Neuronal stem cell (in vitro differentiated cells): ENCODE results near the gene FIGLA.
"Not testable (repeated sequence)": the region's sequence is repeated elsewhere in the genome, so short reads cannot be mapped to it uniquely, and the experiment has no call there.

Source experiments
- DNase-seq: peaks from one replicate; pipeline ENCODE4 v3.0.0-alpha.2; 2013; ENCODE audit warnings: low spot score
- H2AFZ ChIP-seq: one replicate; pipeline ENCODE4 v1.6.1; 2013; ENCODE audit warnings: mild to moderate bottlenecking, low read length, inconsistent platforms
- H2AK5ac ChIP-seq: 2 replicates; pipeline ENCODE4 v1.6.1; 2013; ENCODE audit warnings: low read depth, mild to moderate bottlenecking, inconsistent platforms, low read length, moderate library complexity, mixed read lengths
- H2BK120ac ChIP-seq: 2 replicates; pipeline ENCODE4 v1.6.1; 2013; ENCODE audit warnings: low read depth, mild to moderate bottlenecking, inconsistent platforms, low read length, moderate library complexity, mixed read lengths
- H2BK12ac ChIP-seq: one replicate; pipeline ENCODE4 v1.6.1; 2013; ENCODE audit warnings: low read length, inconsistent platforms
- H2BK15ac ChIP-seq: 2 replicates; pipeline ENCODE4 v1.6.1; 2013; ENCODE audit warnings: mild to moderate bottlenecking, low read length, inconsistent platforms, mixed read lengths
- H2BK5ac ChIP-seq: one replicate; pipeline ENCODE4 v1.6.1; 2013; ENCODE audit warnings: inconsistent platforms, mild to moderate bottlenecking, low read length, moderate library complexity
- H3K14ac ChIP-seq: one replicate; pipeline ENCODE4 v1.6.1; 2013; ENCODE audit warnings: low read length, inconsistent platforms
- H3K18ac ChIP-seq: 2 replicates; pipeline ENCODE4 v1.6.1; 2013; ENCODE audit warnings: low read length, inconsistent platforms
- H3K23ac ChIP-seq: 2 replicates; pipeline ENCODE4 v1.6.1; 2013; ENCODE audit warnings: low read depth, mild to moderate bottlenecking, mixed read lengths, low read length, inconsistent platforms; ENCODE audit not compliant: poor library complexity
- H3K27ac ChIP-seq: replicated peaks from 3 replicates; pipeline ENCODE4 v1.5.1; 2013; ENCODE audit warnings: low read length, inconsistent platforms
- H3K27me3 ChIP-seq, 3 experiments: 2 replicates each; pipeline ENCODE4 v1.6.1; 2013; ENCODE audit warnings: low read length in 3 of 3, mild to moderate bottlenecking in 2 of 3, inconsistent platforms in 1 of 3, low read depth in 1 of 3, mixed read lengths in 1 of 3, moderate library complexity in 1 of 3; ENCODE audit not compliant: control insufficient read depth in 3 of 3, insufficient read depth in 3 of 3
- H3K36me3 ChIP-seq, 2 donors: replicated peaks in 1 of 2; 2 replicates each; pipeline ENCODE4 v1.6.1; 2013; ENCODE audit warnings: low read length in 2 of 2; ENCODE audit not compliant: control insufficient read depth in 2 of 2, insufficient read depth in 2 of 2
- H3K4ac ChIP-seq: 2 replicates; pipeline ENCODE4 v1.6.1; 2013; ENCODE audit warnings: inconsistent platforms, mild to moderate bottlenecking, low read length, moderate library complexity
- H3K4me1 ChIP-seq, 2 donors: 1 replicate in 1 of 2; 2 replicates in 1 of 2; pipeline ENCODE4 v1.6.1; 2013; ENCODE audit warnings: low read length in 2 of 2, low read depth in 1 of 2; ENCODE audit not compliant: control insufficient read depth in 2 of 2, insufficient read depth in 1 of 2
- H3K4me2 ChIP-seq: one replicate; pipeline ENCODE4 v1.6.1; 2013; ENCODE audit warnings: mild to moderate bottlenecking, low read length, inconsistent platforms; ENCODE audit not compliant: insufficient read depth, poor library complexity, severe bottlenecking
- H3K4me3 ChIP-seq, 2 donors: 2 replicates each; pipeline ENCODE4 v1.5.1; 2013; ENCODE audit warnings: low read length in 2 of 2, mild to moderate bottlenecking in 2 of 2, inconsistent platforms in 1 of 2, moderate library complexity in 1 of 2
- H3K79me1 ChIP-seq: one replicate; pipeline ENCODE4 v1.6.1; 2013; ENCODE audit warnings: low read depth, mild to moderate bottlenecking, inconsistent platforms, low read length, moderate library complexity
- H3K9ac ChIP-seq: one replicate; pipeline ENCODE4 v1.6.1; 2013; ENCODE audit warnings: mild to moderate bottlenecking, low read depth, low read length, inconsistent platforms; ENCODE audit not compliant: poor library complexity
- H3K9me3 ChIP-seq, 2 donors: replicated peaks in 1 of 2; 2 replicates each; pipeline versions ENCODE3 to v1.6.1; 2013; ENCODE audit warnings: low read length in 2 of 2, mild to moderate bottlenecking in 2 of 2, inconsistent platforms in 1 of 2, low read depth in 1 of 2, mixed read lengths in 1 of 2, moderate library complexity in 1 of 2; ENCODE audit not compliant: control insufficient read depth in 2 of 2, insufficient read depth in 1 of 2
- H4K8ac ChIP-seq: one replicate; pipeline ENCODE4 v1.6.1; 2013; ENCODE audit warnings: low read depth, mild to moderate bottlenecking, inconsistent platforms, low read length, moderate library complexity
- H4K91ac ChIP-seq: one replicate; pipeline ENCODE4 v1.6.1; 2013; ENCODE audit warnings: low read length, low read depth, mild to moderate bottlenecking, inconsistent platforms; ENCODE audit not compliant: poor library complexity
- WGBS, 2 donors: extraction: QIAGEN DNeasy Blood & Tissue Kit; methylation state at CpG; one replicate each; pipeline ENCODE4 v1.1.7; 2013; ENCODE audit warnings: missing lambda C conversion rate in 2 of 2, mixed read lengths in 1 of 2; ENCODE audit not compliant: insufficient read length in 2 of 2, insufficient replicate concordance in 1 of 2; ENCODE audit errors: extremely low coverage in 2 of 2; 5-methylcytosine and 5-hydroxymethylcytosine counted together

Gene FIGLA

DNA sequence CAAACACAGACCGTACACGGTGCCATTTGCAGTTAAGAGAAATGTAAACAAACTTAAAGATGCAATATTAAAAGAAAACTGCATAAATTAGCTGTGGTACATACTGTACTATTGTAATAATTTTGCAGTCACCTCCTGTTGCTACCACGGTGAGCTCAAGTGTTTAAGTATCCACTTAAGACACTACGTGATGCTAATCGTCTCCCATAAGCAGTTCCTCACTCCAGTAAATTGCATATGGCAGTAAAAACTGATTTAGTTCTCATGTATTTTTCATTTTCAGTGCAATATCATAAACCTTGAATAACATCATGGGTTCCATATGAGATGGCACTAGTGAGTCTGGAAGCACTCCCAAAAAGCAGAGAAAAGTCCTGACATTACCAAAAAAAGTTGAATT is 15.6 kb upstream of the FIGLA start:
- Histone ChIP-seq H3K9me3 (peaks cover 0 to 2% of the 10 kb centered on the region in 2 donors), H3K18ac (no peak overlapping the region), H3K4me2 (no peak overlapping the region), H2AK5ac (no peak overlapping the region), H3K4ac (no peak overlapping the region), H2AFZ (no peak overlapping the region), H3K14ac (no peak overlapping the region), H2BK5ac (no peak overlapping the region), H3K79me1 (no peaks in the 10 kb centered on the region), H3K36me3 (no peaks in the 10 kb centered on the region), H4K8ac (no peak overlapping the region), H3K4me1 (no peaks in the 10 kb centered on the region), H4K91ac (no peak overlapping the region), H3K4me3 (no peak overlapping the region), H3K23ac (no peak overlapping the region), H3K27me3 (peaks cover 0 to 38% (median 3%) of the 10 kb centered on the region in 3 experiments), H3K27ac (no peak overlapping the region), H2BK12ac (no peak overlapping the region), H2BK15ac (no peak overlapping the region), H3K9ac (no peak overlapping the region), H2BK120ac (no peak overlapping the region)
- no peak for DNase-seq
- WGBS, 2 donors, result no CpG with 5 or more reads among the region's 5 CpGs

DNA sequence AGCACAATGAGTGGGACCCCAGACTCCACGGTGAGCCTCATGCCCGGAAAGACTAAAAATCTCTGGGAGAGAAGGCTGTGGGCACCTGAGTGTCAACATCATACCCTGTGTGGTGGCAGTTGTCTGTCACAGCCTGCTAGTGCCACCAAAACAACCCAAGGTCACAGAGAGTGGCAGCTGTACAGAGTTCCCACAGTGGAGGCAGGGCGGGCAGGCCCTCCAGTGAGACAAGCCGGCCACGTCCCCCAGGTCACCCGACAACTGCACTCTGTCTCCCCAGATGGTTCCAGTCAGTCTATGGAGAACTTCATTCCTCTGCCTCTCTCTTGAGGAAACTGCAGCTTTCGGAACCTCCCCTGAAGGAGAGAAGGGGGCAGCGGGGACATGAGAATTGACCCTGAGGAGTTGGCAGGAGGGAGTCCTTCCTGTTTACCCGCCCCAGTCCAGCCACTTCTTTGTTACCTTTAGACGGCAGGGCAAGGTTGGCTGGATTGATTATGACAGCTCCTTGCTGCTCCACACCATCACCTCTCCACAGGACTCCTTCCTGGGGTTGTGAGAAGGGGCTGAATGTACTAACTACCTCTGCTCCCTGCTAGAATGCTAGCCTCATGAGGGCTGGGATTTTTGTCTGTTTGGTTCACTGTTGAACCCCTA is 11.3 kb upstream of the FIGLA start:
- H3K14ac ChIP-seq, result no peak overlapping the region
- no peak overlapping the region for H3K4me2 ChIP-seq
- H3K23ac ChIP-seq, result no peak overlapping the region
- H3K18ac ChIP-seq, result no peak overlapping the region
- H3K4me1 ChIP-seq, result peaks cover 0 to under 1% of the 10 kb centered on the region in 2 donors
- peaks cover 3% of the 10 kb centered on the region in 2 donors for H3K9me3 ChIP-seq
- DNase-seq, result no peak
- no CpG with 5 or more reads among the region's 10 CpGs for WGBS, 2 donors
- H3K36me3 ChIP-seq, result no peaks in the 10 kb centered on the region
- H3K4me3 ChIP-seq, result no peak overlapping the region
- H3K4ac ChIP-seq, result no peak overlapping the region
- no peak overlapping the region for H4K8ac ChIP-seq
- H3K27me3 ChIP-seq, result peaks cover 0 to 31% (median 0%) of the 10 kb centered on the region in 3 experiments
- H2AK5ac ChIP-seq, result no peak overlapping the region
- no peak overlapping the region for H2BK15ac ChIP-seq
- H2AFZ ChIP-seq, result no peak overlapping the region
- H2BK120ac ChIP-seq, result no peak overlapping the region
- no peak overlapping the region for H3K9ac ChIP-seq
- H2BK12ac ChIP-seq, result no peak overlapping the region
- no peak overlapping the region for H3K27ac ChIP-seq
- no peaks in the 10 kb centered on the region for H3K79me1 ChIP-seq
- H4K91ac ChIP-seq, result no peak overlapping the region
- no peak overlapping the region for H2BK5ac ChIP-seq

DNA sequence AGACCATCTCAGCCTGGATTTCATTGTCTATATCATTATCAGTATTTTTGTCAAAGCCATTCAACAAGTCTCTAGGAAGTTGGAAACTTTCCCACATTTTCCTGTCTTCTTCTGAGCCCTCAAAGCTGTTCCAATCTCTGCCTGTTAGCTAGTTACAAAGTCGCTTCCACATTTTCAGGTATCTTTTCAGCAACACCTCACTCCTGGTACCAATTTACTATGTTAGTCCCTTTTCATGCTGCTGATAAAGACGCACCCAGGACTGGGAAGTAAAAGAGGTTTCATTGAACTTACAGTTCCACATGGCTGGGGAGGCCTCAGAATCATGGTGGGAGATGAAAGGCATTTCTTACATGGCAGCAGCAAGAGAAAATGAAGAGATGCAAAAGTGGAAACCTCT is 9.3 kb upstream of the FIGLA start:
- no peak overlapping the region for H3K4me2 ChIP-seq
- H3K36me3 ChIP-seq, result no peaks in the 10 kb centered on the region
- no peak overlapping the region for H2BK15ac ChIP-seq
- peaks cover 0 to 50% (median 0%) of the 10 kb centered on the region in 3 experiments for H3K27me3 ChIP-seq
- DNase-seq, result no peak
- H3K9ac ChIP-seq, result no peak overlapping the region
- H3K4me3 ChIP-seq, result no peak overlapping the region
- H2AK5ac ChIP-seq, result no peak overlapping the region
- no peak overlapping the region for H2BK5ac ChIP-seq
- H3K27ac ChIP-seq, result no peak overlapping the region
- no peak overlapping the region for H2BK120ac ChIP-seq
- H4K8ac ChIP-seq, result no peak overlapping the region
- H3K23ac ChIP-seq, result no peak overlapping the region
- no peak overlapping the region for H3K4ac ChIP-seq
- no peak overlapping the region for H3K18ac ChIP-seq
- H3K9me3 ChIP-seq, result peaks cover 3% of the 10 kb centered on the region in 2 donors
- no CpG with 5 or more reads among the region's 2 CpGs for WGBS, 2 donors
- H2AFZ ChIP-seq, result no peak overlapping the region
- H3K4me1 ChIP-seq, result peaks cover 0 to 7% of the 10 kb centered on the region in 2 donors
- no peak overlapping the region for H3K14ac ChIP-seq
- no peak overlapping the region for H4K91ac ChIP-seq
- no peak overlapping the region for H2BK12ac ChIP-seq
- no peaks in the 10 kb centered on the region for H3K79me1 ChIP-seq

DNA sequence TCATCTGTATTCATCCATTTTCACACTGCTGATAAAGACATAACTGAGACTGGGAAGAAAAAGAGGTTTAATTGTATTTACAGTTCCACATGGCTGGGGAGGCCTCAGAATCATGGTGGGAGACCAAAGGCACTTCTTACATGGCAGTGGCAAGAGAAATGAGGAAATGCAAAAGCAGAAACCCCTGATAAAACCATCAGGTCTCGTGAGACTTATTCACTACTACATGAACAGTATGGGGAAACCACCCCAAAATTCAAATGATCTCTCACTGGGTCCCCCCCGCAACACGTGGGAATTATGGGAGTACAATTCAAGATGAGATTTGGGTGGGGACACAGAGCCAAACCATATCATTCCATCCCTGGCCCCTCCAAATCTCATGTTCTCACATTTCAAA is 7.6 kb upstream of the FIGLA start:
- no CpG with 5 or more reads among the region's 3 CpGs for WGBS, 2 donors

More for the DNA sequence above, 7.6 kb upstream of the FIGLA start:
- H3K18ac ChIP-seq, H3K14ac ChIP-seq, H2BK120ac ChIP-seq, H2BK15ac ChIP-seq, DNase-seq, H3K79me1 ChIP-seq, H2BK12ac ChIP-seq, H3K27ac ChIP-seq, H2AFZ ChIP-seq, H3K9me3 ChIP-seq, H4K91ac ChIP-seq, H3K4me3 ChIP-seq, H3K36me3 ChIP-seq, H4K8ac ChIP-seq, H3K9ac ChIP-seq, H2BK5ac ChIP-seq, H3K23ac ChIP-seq, H2AK5ac ChIP-seq, H3K4me1 ChIP-seq, H3K4me2 ChIP-seq, H3K4ac ChIP-seq: not testable (repeated sequence)
- H3K27me3 ChIP-seq, result peaks cover 0 to 59% (median 0%) of the 10 kb centered on the region in 3 experiments
